Neural cell (in vitro differentiated cells): ENCODE results near the gene USP31. TPM values are rescaled to one million over a fixed set of nuclear protein-coding genes. Genes with fewer than 3 reads are reported as not detected.

Experiments
- H2AFZ ChIP-seq: fragments of 200-600, 300-800 bp; sonication (generic), shearing (Covaris generic); 2 replicates; pipeline ENCODE4 v1.6.0; 2014; ENCODE audit warnings: low read depth, mild to moderate bottlenecking, antibody characterized with exemption, low read length, moderate library complexity
- H3F3A ChIP-seq: fragments of 200-600 bp; shearing (Covaris generic); 2 replicates; pipeline ENCODE4 v1.6.1; 2016; ENCODE audit warnings: mild to moderate bottlenecking, moderate library complexity, mixed read lengths, antibody characterized with exemption, low read length; ENCODE audit not compliant: insufficient read depth, poor library complexity, severe bottlenecking
- H3K27ac ChIP-seq: fragments of 200-600, 300-800 bp; sonication (generic), shearing (Covaris generic); 2 replicates; pipeline ENCODE4 v1.5.1; 2014; ENCODE audit warnings: mild to moderate bottlenecking, low read length, moderate library complexity
- H3K27me3 ChIP-seq: fragments of 300-800, 200-600 bp; sonication (generic), shearing (Covaris generic); 2 replicates; pipeline ENCODE4 v1.6.0; 2014; ENCODE audit warnings: mild to moderate bottlenecking, low read depth, low read length, moderate library complexity; ENCODE audit not compliant: insufficient read depth
- H3K36me3 ChIP-seq: fragments of 300-800, 200-600 bp; sonication (generic), shearing (Covaris generic); 2 replicates; pipeline ENCODE4 v1.5.1; 2014; ENCODE audit warnings: mild to moderate bottlenecking, antibody characterized with exemption, low read length, moderate library complexity; ENCODE audit not compliant: insufficient read depth
- H3K4me2 ChIP-seq: fragments of 300-800, 200-600 bp; sonication (generic), shearing (Covaris generic); 2 replicates; pipeline ENCODE4 v1.6.0; 2014; ENCODE audit warnings: mild to moderate bottlenecking, low read length
- H3K4me3 ChIP-seq: fragments of 300-800, 200-600 bp; sonication (generic), shearing (Covaris generic); 2 replicates; pipeline ENCODE4 v1.5.1; 2014; ENCODE audit warnings: mild to moderate bottlenecking, low read length, moderate library complexity
- H3K79me2 ChIP-seq: fragments of 200-600 bp; shearing (Covaris generic); replicated peaks from 2 replicates; pipeline ENCODE4 v1.6.0; 2014; ENCODE audit warnings: mild to moderate bottlenecking, low read length, moderate library complexity; ENCODE audit not compliant: insufficient read depth
- H3K9ac ChIP-seq: fragments of 300-800, 200-600 bp; sonication (generic), shearing (Covaris generic); 2 replicates; pipeline ENCODE4 v1.6.1; 2016; ENCODE audit warnings: mild to moderate bottlenecking, low read length, mixed read lengths
- H3K9me2 ChIP-seq: fragments of 200-600 bp; shearing (Covaris generic); 2 replicates; pipeline ENCODE4 v1.6.1; 2016; ENCODE audit warnings: mild to moderate bottlenecking, low read length, mixed read lengths; ENCODE audit not compliant: insufficient read depth
- H3K9me3 ChIP-seq: fragments of 200-600, 300-800 bp; sonication (generic), shearing (Covaris generic); 2 replicates; pipeline ENCODE4 v1.6.1; 2016; ENCODE audit warnings: mild to moderate bottlenecking, mixed run types, low read length, moderate library complexity, mixed read lengths
- H4K20me1 ChIP-seq: fragments of 200-600 bp; shearing (Covaris generic); 2 replicates; pipeline ENCODE4 v1.6.1; 2016; ENCODE audit warnings: mild to moderate bottlenecking, mixed run types; ENCODE audit not compliant: insufficient read depth
- CTCF ChIP-seq: fragments of 450-650 bp; IDR thresholded peaks from 2 replicates; pipeline ENCODE4 v1.5.1; 2014; ENCODE audit warnings: antibody characterized with exemption, mild to moderate bottlenecking, moderate library complexity; ENCODE audit not compliant: poor library complexity, severe bottlenecking
- EP300 ChIP-seq: fragments of 450-650 bp; conservative IDR thresholded peaks from 2 replicates; pipeline ENCODE4 v1.6.1; 2014; ENCODE audit warnings: antibody characterized with exemption, mild to moderate bottlenecking, moderate library complexity; ENCODE audit not compliant: poor library complexity, severe bottlenecking
- EZH2 ChIP-seq: fragments of 200-600, 300-800 bp; shearing (Covaris generic), sonication (generic); IDR thresholded peaks from 2 replicates; pipeline ENCODE4 v1.6.1; 2014; ENCODE audit warnings: antibody characterized with exemption, low read length, borderline replicate concordance, mild to moderate bottlenecking; ENCODE audit not compliant: insufficient read depth, poor library complexity, severe bottlenecking
- MXI1 ChIP-seq: fragments of 450-650 bp; conservative IDR thresholded peaks from 2 replicates; pipeline ENCODE4 v1.6.1; 2014; ENCODE audit warnings: antibody characterized with exemption, mild to moderate bottlenecking; ENCODE audit not compliant: poor library complexity, severe bottlenecking
- POLR2AphosphoS5 ChIP-seq: IDR thresholded peaks from 2 replicates; pipeline ENCODE4 v1.6.1; 2012
- RAD21 ChIP-seq: fragments of 450-650 bp; conservative IDR thresholded peaks from 2 replicates; pipeline ENCODE4 v1.6.1; 2014; ENCODE audit warnings: antibody characterized with exemption, mild to moderate bottlenecking, moderate library complexity
- SMC3 ChIP-seq: fragments of 450-650 bp; conservative IDR thresholded peaks from 2 replicates; pipeline ENCODE4 v1.6.1; 2014; ENCODE audit warnings: antibody characterized with exemption, mild to moderate bottlenecking, moderate library complexity; ENCODE audit not compliant: poor library complexity
- TAF1 ChIP-seq: IDR thresholded peaks from 2 replicates; pipeline ENCODE4 v1.6.1; 2012; ENCODE audit warnings: low read depth
- polyA plus RNA-seq: library from polyadenylated mRNA; depleted of rRNA; stranded (reverse); fragments of >200 nt; gene quantifications from 2 replicates; pipeline ENCODE4 v1.2.3, GENCODE V29; 2014
- TF ChIP-seq, protein P1 (sequence below): IDR thresholded peaks from 2 replicates; pipeline ENCODE4 v1.6.1; 2012; ENCODE audit warnings: borderline replicate concordance

The USP31 gene
- polyA plus RNA-seq, 1 donor from 2014 or later: 5.8 TPM

- no peaks in the 10 kb centered on the region for H4K20me1 ChIP-seq
- peaks cover 3% of the 10 kb centered on the region for H3K79me2 ChIP-seq
- H3K9ac ChIP-seq: no peak overlapping the region
- H3K4me3 ChIP-seq: no peak overlapping the region
- H3K4me2 ChIP-seq: no peak overlapping the region
- H3K27me3 ChIP-seq: no peaks in the 10 kb centered on the region
- H3K9me3 ChIP-seq: no peaks in the 10 kb centered on the region
- TF ChIP-seq MXI1 (no peak), CTCF (no peak), TAF1 (no peak), SMC3 (no peak), EZH2 (no peak), RAD21 (no peak), POLR2AphosphoS5 (no peak), EP300 (no peak)
- TF ChIP-seq, protein P1, sequence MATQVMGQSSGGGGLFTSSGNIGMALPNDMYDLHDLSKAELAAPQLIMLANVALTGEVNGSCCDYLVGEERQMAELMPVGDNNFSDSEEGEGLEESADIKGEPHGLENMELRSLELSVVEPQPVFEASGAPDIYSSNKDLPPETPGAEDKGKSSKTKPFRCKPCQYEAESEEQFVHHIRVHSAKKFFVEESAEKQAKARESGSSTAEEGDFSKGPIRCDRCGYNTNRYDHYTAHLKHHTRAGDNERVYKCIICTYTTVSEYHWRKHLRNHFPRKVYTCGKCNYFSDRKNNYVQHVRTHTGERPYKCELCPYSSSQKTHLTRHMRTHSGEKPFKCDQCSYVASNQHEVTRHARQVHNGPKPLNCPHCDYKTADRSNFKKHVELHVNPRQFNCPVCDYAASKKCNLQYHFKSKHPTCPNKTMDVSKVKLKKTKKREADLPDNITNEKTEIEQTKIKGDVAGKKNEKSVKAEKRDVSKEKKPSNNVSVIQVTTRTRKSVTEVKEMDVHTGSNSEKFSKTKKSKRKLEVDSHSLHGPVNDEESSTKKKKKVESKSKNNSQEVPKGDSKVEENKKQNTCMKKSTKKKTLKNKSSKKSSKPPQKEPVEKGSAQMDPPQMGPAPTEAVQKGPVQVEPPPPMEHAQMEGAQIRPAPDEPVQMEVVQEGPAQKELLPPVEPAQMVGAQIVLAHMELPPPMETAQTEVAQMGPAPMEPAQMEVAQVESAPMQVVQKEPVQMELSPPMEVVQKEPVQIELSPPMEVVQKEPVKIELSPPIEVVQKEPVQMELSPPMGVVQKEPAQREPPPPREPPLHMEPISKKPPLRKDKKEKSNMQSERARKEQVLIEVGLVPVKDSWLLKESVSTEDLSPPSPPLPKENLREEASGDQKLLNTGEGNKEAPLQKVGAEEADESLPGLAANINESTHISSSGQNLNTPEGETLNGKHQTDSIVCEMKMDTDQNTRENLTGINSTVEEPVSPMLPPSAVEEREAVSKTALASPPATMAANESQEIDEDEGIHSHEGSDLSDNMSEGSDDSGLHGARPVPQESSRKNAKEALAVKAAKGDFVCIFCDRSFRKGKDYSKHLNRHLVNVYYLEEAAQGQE: no peak
- no peak overlapping the region for H3K27ac ChIP-seq
- H3K36me3 ChIP-seq: no peaks in the 10 kb centered on the region
- H3F3A ChIP-seq: no peaks in the 10 kb centered on the region
- H3K9me2 ChIP-seq: no peaks in the 10 kb centered on the region
- no peak overlapping the region for H2AFZ ChIP-seq
Measured at GRCh38 chr16:23113185-23113584, 36.1 kb downstream of the USP31 start.

DNA sequence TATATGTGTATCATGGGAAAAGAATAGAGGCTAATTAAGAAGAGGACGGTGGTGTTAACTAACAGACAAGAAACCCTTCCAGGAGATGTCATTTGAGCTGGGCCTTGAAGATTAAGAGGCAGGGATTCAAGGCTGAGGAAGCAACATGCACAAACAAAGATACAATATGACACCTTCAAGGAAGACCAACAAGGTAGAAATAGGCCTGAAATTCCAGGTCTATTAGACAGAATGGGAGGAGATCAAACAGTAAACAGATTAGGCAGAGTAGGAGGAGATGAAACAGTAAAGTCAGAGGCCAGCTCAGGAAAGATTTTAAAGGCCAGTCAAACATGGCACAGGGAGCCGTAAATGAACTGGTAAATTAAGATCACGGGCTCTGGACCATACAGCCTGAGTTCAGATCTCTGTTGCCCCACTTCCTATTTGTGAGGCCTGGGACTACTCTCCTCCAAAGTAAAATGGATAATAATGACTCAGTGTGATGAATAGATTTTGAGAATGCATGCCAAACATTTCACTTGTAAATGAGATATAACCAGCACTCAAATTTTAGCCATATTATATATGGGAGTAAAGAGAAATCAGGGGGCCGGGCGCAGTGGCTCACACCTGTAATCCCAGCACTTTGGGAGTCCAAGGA lies 38.9 kb downstream of the USP31 start:
- Histone ChIP-seq H3K9me2 (no peaks in the 10 kb centered on the region), H2AFZ (no peak overlapping the region), H3K36me3 (peaks cover 4% of the 10 kb centered on the region), H3K27ac (no peak overlapping the region), H3K9me3 (no peaks in the 10 kb centered on the region), H3K9ac (no peak overlapping the region), H3K4me3 (no peak overlapping the region), H3K27me3 (no peaks in the 10 kb centered on the region), H3K4me2 (no peak overlapping the region), H3K79me2 (no peaks in the 10 kb centered on the region), H4K20me1 (no peaks in the 10 kb centered on the region), H3F3A (no peaks in the 10 kb centered on the region)
- TF ChIP-seq EZH2 (no peak), EP300 (no peak)
